Fibroblast of lung (primary cell): Measurements from ENCODE around the gene RIMS4. TPM values are rescaled to one million over a fixed set of nuclear protein-coding genes. Genes with fewer than 3 reads are reported as not detected.

ENCODE experiments used
- DNase-seq, 2 donors: peaks; one replicate each; pipeline versions ENCODE4 v3.0.0 to v3.0.0-alpha.2; 2010; ENCODE audit warnings: low read depth in 2 of 2
- H2AFZ ChIP-seq: 2 replicates; pipeline ENCODE4 v1.5.1; 2012; ENCODE audit warnings: low read length, control low read depth, inconsistent platforms
- H3K27ac ChIP-seq: 2 replicates; pipeline ENCODE4 v1.5.1; 2011; ENCODE audit warnings: low read length, control low read depth; ENCODE audit not compliant: insufficient read depth
- H3K27me3 ChIP-seq: 2 replicates; pipeline ENCODE4 v1.5.1; 2011; ENCODE audit warnings: mild to moderate bottlenecking, low read length; ENCODE audit not compliant: control insufficient read depth, insufficient read depth
- H3K36me3 ChIP-seq: 2 replicates; pipeline ENCODE4 v1.5.1; 2011; ENCODE audit warnings: low read length; ENCODE audit not compliant: control insufficient read depth, insufficient read depth
- H3K4me1 ChIP-seq: 2 replicates; pipeline ENCODE4 v1.5.1; 2011; ENCODE audit warnings: low read length; ENCODE audit not compliant: control insufficient read depth, insufficient read depth; ENCODE audit errors: extremely low read depth
- H3K4me2 ChIP-seq: 2 replicates; pipeline ENCODE4 v1.5.1; 2011; ENCODE audit warnings: low read length, control low read depth; ENCODE audit not compliant: insufficient read depth; ENCODE audit errors: extremely low read depth
- H3K4me3 ChIP-seq, 4 experiments: fragments of 200-600 bp in 1 of 4; sonication (generic) in 1 of 4; replicated peaks in 1 of 4; 2 replicates each; pipeline ENCODE4 v1.5.1; 2011 to 2016; ENCODE audit warnings: low read length in 4 of 4, low read depth in 3 of 4, mild to moderate bottlenecking in 3 of 4, control low read depth in 2 of 4, inconsistent platforms in 1 of 4, mixed read lengths in 1 of 4; ENCODE audit not compliant: insufficient read depth in 1 of 4; ENCODE audit errors: control extremely low read depth in 1 of 4
- H3K79me2 ChIP-seq: 2 replicates; pipeline ENCODE4 v1.5.1; 2012; ENCODE audit warnings: mild to moderate bottlenecking, low read length, inconsistent platforms; ENCODE audit not compliant: control insufficient read depth, insufficient read depth
- H3K9ac ChIP-seq: 2 replicates; pipeline ENCODE4 v1.5.1; 2011; ENCODE audit warnings: mild to moderate bottlenecking, low read length, control low read depth; ENCODE audit not compliant: insufficient read depth
- H3K9me3 ChIP-seq: 2 replicates; pipeline ENCODE4 v1.5.1; 2012; ENCODE audit warnings: low read depth, low read length; ENCODE audit not compliant: control insufficient read depth, insufficient read depth
- H4K20me1 ChIP-seq: 2 replicates; pipeline ENCODE4 v1.5.1; 2011; ENCODE audit warnings: low read length; ENCODE audit not compliant: control insufficient read depth, insufficient read depth; ENCODE audit errors: extremely low read depth
- CTCF ChIP-seq, 2 donors: IDR thresholded peaks in 1 of 2; conservative IDR thresholded peaks in 1 of 2; 1 replicate in 1 of 2; 2 replicates in 1 of 2; pipeline ENCODE4 v1.5.1; 2011 to 2012; ENCODE audit warnings: low read length in 2 of 2, control low read depth in 1 of 2, inconsistent platforms in 1 of 2, low read depth in 1 of 2, mild to moderate bottlenecking in 1 of 2
- EZH2 ChIP-seq: IDR thresholded peaks from 2 replicates; pipeline ENCODE4 v1.5.1; 2012; ENCODE audit warnings: low read length, control low read depth, mild to moderate bottlenecking; ENCODE audit errors: missing control alignments
- polyA plus RNA-seq, 2 donors: library from polyadenylated mRNA; depleted of rRNA in 1 of 2; stranded (reverse) in 1 of 2; unstranded in 1 of 2; fragments of >200 nt; gene quantifications; 2 replicates each; pipeline ENCODE4 v1.2.1, GENCODE V29; 2011 to 2012; ENCODE audit warnings: missing spikeins in 1 of 2
- total RNA-seq: library from RNA; depleted of rRNA; stranded (reverse); fragments of >200 nt; gene quantifications from 2 replicates; pipeline ENCODE4 v1.2.1, GENCODE V29; 2014

Gene RIMS4
- total and polyA plus RNA-seq, 2 donors (not counting 1 experiment from before 2014, with no cell fraction given), result under 0.01 to 0.03 TPM

GRCh38 chr20:44762466-44763140 is 47.7 kb downstream of the RIMS4 start:
- peaks cover 7% of the 10 kb centered on the region for H3K27me3 ChIP-seq
- H3K4me2 ChIP-seq, result no peak overlapping the region
- no peak overlapping the region for H3K27ac ChIP-seq
- DNase-seq, result no peak
- H3K4me3 ChIP-seq, result no peak overlapping the region
- no peak for TF ChIP-seq EZH2
- TF ChIP-seq CTCF (conservative IDR thresholded peaks at IDR 0.05 in 1 of 2, IDR thresholded peaks at IDR 0.05 in 1 of 2; ENCODE audit: low read depth in 1 of 2, low read length in 2 of 2), result no peak
- H3K4me1 ChIP-seq, result no peaks in the 10 kb centered on the region
- no peaks in the 10 kb centered on the region for H3K9me3 ChIP-seq
- no peaks in the 10 kb centered on the region for H3K36me3 ChIP-seq
- H2AFZ ChIP-seq, result no peak overlapping the region
- H3K79me2 ChIP-seq, result no peaks in the 10 kb centered on the region
- H4K20me1 ChIP-seq, result no peaks in the 10 kb centered on the region
- no peak overlapping the region for H3K9ac ChIP-seq

- no peak overlapping the region for H3K9ac ChIP-seq
- H3K9me3 ChIP-seq, result no peaks in the 10 kb centered on the region
- no peaks in the 10 kb centered on the region for H3K36me3 ChIP-seq
- TF ChIP-seq CTCF (conservative IDR thresholded peaks at IDR 0.05 in 1 of 2, IDR thresholded peaks at IDR 0.05 in 1 of 2; ENCODE audit: low read depth in 1 of 2, low read length in 2 of 2), result no peak
- TF ChIP-seq EZH2, result no peak
- no peak overlapping the region for H3K27ac ChIP-seq
- no peaks in the 10 kb centered on the region for H3K4me1 ChIP-seq
- no peak overlapping the region for H2AFZ ChIP-seq
- H3K79me2 ChIP-seq, result no peaks in the 10 kb centered on the region
- peaks cover 7% of the 10 kb centered on the region for H3K27me3 ChIP-seq
- H3K4me3 ChIP-seq, result no peak overlapping the region
- no peak overlapping the region for H3K4me2 ChIP-seq
- H4K20me1 ChIP-seq, result no peaks in the 10 kb centered on the region
- no peak for DNase-seq
Measured at GRCh38 chr20:44761423-44761822, 48.9 kb downstream of the RIMS4 start.

GRCh38 chr20:44759595-44759994 is 50.8 kb downstream of the RIMS4 start:
- no peaks in the 10 kb centered on the region for H3K4me1 ChIP-seq
- H4K20me1 ChIP-seq, result no peaks in the 10 kb centered on the region
- H3K9me3 ChIP-seq, result no peaks in the 10 kb centered on the region
- no peak overlapping the region for H3K27ac ChIP-seq
- no peak overlapping the region for H2AFZ ChIP-seq
- no peak for DNase-seq
- H3K79me2 ChIP-seq, result no peaks in the 10 kb centered on the region
- no peaks in the 10 kb centered on the region for H3K36me3 ChIP-seq
- no peak overlapping the region for H3K4me2 ChIP-seq
- no peak overlapping the region for H3K4me3 ChIP-seq
- H3K27me3 ChIP-seq, result peaks cover 5% of the 10 kb centered on the region
- TF ChIP-seq EZH2 (no peak), CTCF (conservative IDR thresholded peaks at IDR 0.05 in 1 of 2, IDR thresholded peaks at IDR 0.05 in 1 of 2; ENCODE audit: low read depth in 1 of 2, low read length in 2 of 2) (no peak)
- H3K9ac ChIP-seq, result no peak overlapping the region
